Limb (tissue), 2 donors: ENCODE measurements around the gene SEMA4D.

ENCODE experiments used
- DNase-seq, 2 donors: peaks; one replicate each; pipeline ENCODE4 v3.0.0-alpha.2; 2016; ENCODE audit errors: extremely low spot score in 2 of 2

The SEMA4D gene

GRCh38 chr9:89466451-89467277 lies 31.2 kb downstream of the SEMA4D start:
- DNase-seq: no peak

GRCh38 chr9:89465726-89466308 lies 32.1 kb downstream of the SEMA4D start:
- no peak for DNase-seq

- DNase-seq: no peak
Observed at GRCh38 chr9:89465001-89465451, 32.9 kb downstream of the SEMA4D start.

- DNase-seq: no peak
Observed at GRCh38 chr9:89464300-89464901, 33.5 kb downstream of the SEMA4D start.

GRCh38 chr9:89462817-89463683 lies 34.9 kb downstream of the SEMA4D start:
- DNase-seq: no peak

- no peak for DNase-seq
Observed at GRCh38 chr9:89462199-89462598, 35.7 kb downstream of the SEMA4D start.

- no peak for DNase-seq
Observed at GRCh38 chr9:89461265-89461664, 36.6 kb downstream of the SEMA4D start.

GRCh38 chr9:89460551-89460950 lies 37.4 kb downstream of the SEMA4D start:
- no peak for DNase-seq

- no peak for DNase-seq
Observed at GRCh38 chr9:89458768-89459496, 39.0 kb downstream of the SEMA4D start.

- no peak for DNase-seq
Observed at GRCh38 chr9:89457376-89457855, 40.5 kb downstream of the SEMA4D start.

GRCh38 chr9:89455356-89455824 lies 42.5 kb downstream of the SEMA4D start:
- DNase-seq: no peak

GRCh38 chr9:89454498-89455355 lies 43.2 kb downstream of the SEMA4D start:
- no peak for DNase-seq

GRCh38 chr9:89453452-89453851 lies 44.5 kb downstream of the SEMA4D start:
- DNase-seq: no peak

GRCh38 chr9:89452561-89452960 lies 45.4 kb downstream of the SEMA4D start:
- no peak for DNase-seq

GRCh38 chr9:89450213-89450612 lies 47.7 kb downstream of the SEMA4D start:
- DNase-seq: no peak

- DNase-seq: no peak
Observed at GRCh38 chr9:89449261-89449671, 48.6 kb downstream of the SEMA4D start.

GRCh38 chr9:89448821-89449220 lies 49.1 kb downstream of the SEMA4D start:
- no peak for DNase-seq

- DNase-seq: no peak
Observed at GRCh38 chr9:89448381-89448780, 49.5 kb downstream of the SEMA4D start.

GRCh38 chr9:89447416-89447815 lies 50.5 kb downstream of the SEMA4D start:
- no peak for DNase-seq

- no peak for DNase-seq
Observed at GRCh38 chr9:89446961-89447310, 51.0 kb downstream of the SEMA4D start.
